NT2/D1 (cell line): Measurements from ENCODE around the gene ST6GALNAC3.

Source experiments
- SUZ12 ChIP-seq: IDR thresholded peaks from 2 replicates; pipeline ENCODE4 v1.6.1; 2011; ENCODE audit not compliant: insufficient read length, insufficient read depth; ENCODE audit errors: extremely low read depth
- YY1 ChIP-seq: IDR thresholded peaks from 2 replicates; pipeline ENCODE4 v1.6.1; 2011; ENCODE audit not compliant: insufficient read length, insufficient read depth
- ZNF274 ChIP-seq: IDR thresholded peaks from 2 replicates; pipeline ENCODE4 v1.6.1; 2011; ENCODE audit warnings: mild to moderate bottlenecking, low read depth, low read length

GRCh38 chr1:76095802-76096201 is 21.3 kb downstream of the ST6GALNAC3 start:
- TF ChIP-seq ZNF274 = no peak
- TF ChIP-seq YY1 = no peak
- no peak for TF ChIP-seq SUZ12
